Esophagus muscularis mucosa (tissue), 4 donors: Measurements from ENCODE around the gene ANKRD33. TPM values are rescaled to one million over a fixed set of nuclear protein-coding genes. Genes with fewer than 3 reads are reported as not detected.

Source experiments
- DNase-seq: peaks from one replicate; pipeline ENCODE4 v3.0.0-alpha.2; 2017; ENCODE audit errors: extremely low spot score
- H3K27ac ChIP-seq, 4 donors: fragments of 200-600 bp; sonication (generic); replicated peaks in 1 of 4; 1 replicate in 3 of 4; 2 replicates in 1 of 4; pipeline ENCODE4 v1.5.1; 2016 to 2019; ENCODE audit warnings: mild to moderate bottlenecking in 1 of 4
- H3K27me3 ChIP-seq, 4 donors: fragments of 200-600 bp; sonication (generic); one replicate each; pipeline versions ENCODE4 v1.5.1 to v1.6.0; 2016 to 2019
- H3K36me3 ChIP-seq, 4 donors: fragments of 200-600 bp; sonication (generic); one replicate each; pipeline ENCODE4 v1.5.1; 2016 to 2019
- H3K4me1 ChIP-seq, 4 donors: fragments of 200-600 bp; sonication (generic); one replicate each; pipeline ENCODE4 v1.5.1; 2016 to 2019
- H3K4me3 ChIP-seq, 4 donors: fragments of 200-600 bp; sonication (generic); 1 replicate in 2 of 4; 2 replicates in 2 of 4; pipeline ENCODE4 v1.5.1; 2016 to 2019; ENCODE audit warnings: mild to moderate bottlenecking in 4 of 4, moderate library complexity in 1 of 4
- H3K9me3 ChIP-seq, 4 donors: fragments of 200-600 bp; sonication (generic); 1 replicate in 3 of 4; 2 replicates in 1 of 4; pipeline ENCODE4 v1.5.1; 2016 to 2019
- CTCF ChIP-seq, 3 experiments: fragments of 200-600 bp in 2 of 3; fragments of 450-650 bp in 1 of 3; sonication (generic) in 2 of 3; IDR thresholded peaks; one replicate each; pipeline ENCODE4 v1.5.1; 2017 to 2019; ENCODE audit warnings: antibody characterized with exemption in 3 of 3, mild to moderate bottlenecking in 2 of 3, moderate library complexity in 1 of 3
- EP300 ChIP-seq: sonication (generic); formaldehyde crosslinking; IDR thresholded peaks from one replicate; pipeline ENCODE4 v1.6.1; 2017; ENCODE audit warnings: antibody characterized with exemption
- POLR2A ChIP-seq: fragments of 450-650 bp; IDR thresholded peaks from one replicate; pipeline ENCODE4 v1.6.1; 2017; ENCODE audit warnings: antibody characterized with exemption, moderate library complexity, mild to moderate bottlenecking, low read depth
- POLR2AphosphoS5 ChIP-seq, 2 donors: sonication (generic); formaldehyde crosslinking; IDR thresholded peaks; one replicate each; pipeline ENCODE4 v1.6.1; 2017; ENCODE audit warnings: antibody characterized with exemption in 2 of 2
- WGBS: methylation state at CpG from one replicate; pipeline ENCODE4 v1.1.5; 2018; 5-methylcytosine and 5-hydroxymethylcytosine counted together
- intact Hi-C: fragments of 100-400 bp; cut with DNase I; formaldehyde crosslinking; loops from one replicate; pipeline ENCODE4 v1.15.1; 2023
- total RNA-seq, 4 donors: library from RNA; depleted of rRNA; stranded (reverse); fragments of >200 nt; gene quantifications; one replicate each; pipeline versions ENCODE4 v1.1.0 to v1.2.1, GENCODE V29; 2016

The ANKRD33 gene
- total RNA-seq, 4 donors from 2014 or later: not detected

- Histone ChIP-seq H3K36me3 (no peaks in the 10 kb centered on the region), H3K27ac (no peak overlapping the region), H3K9me3 (no peaks in the 10 kb centered on the region), H3K4me3 (no peak overlapping the region), H3K27me3 (peaks cover 0 to 63% (median 7%) of the 10 kb centered on the region in 4 donors), H3K4me1 (peaks cover 11 to 19% (median 16%) of the 10 kb centered on the region in 4 donors)
- TF ChIP-seq POLR2A (no peak), POLR2AphosphoS5 (IDR thresholded peaks at IDR 0.05) (no peak), EP300 (no peak), CTCF (IDR thresholded peaks at IDR 0.05) (no peak)
- 89% methylated on average over 4 of the region's 4 CpGs for WGBS
- intact Hi-C loops: no loop called here
- DNase-seq: no peak
Measured at GRCh38 chr12:51862947-51863346, 25.0 kb upstream of the ANKRD33 start.

- intact Hi-C loops: no loop called here
Measured at GRCh38 chr12:51863363-51863932, 24.5 kb upstream of the ANKRD33 start.

GRCh38 chr12:51863933-51864832 lies 23.7 kb upstream of the ANKRD33 start:
- Histone ChIP-seq H3K4me3 (peak overlapping the region; percentile 35 to 53 (median 44)), H3K9me3 (no peaks in the 10 kb centered on the region), H3K4me1 (peaks cover 19 to 26% (median 23%) of the 10 kb centered on the region in 4 donors), H3K27me3 (peaks cover 0 to 68% (median 13%) of the 10 kb centered on the region in 4 donors), H3K36me3 (no peaks in the 10 kb centered on the region), H3K27ac (no peak overlapping the region)
- intact Hi-C loops: no loop called here
- no peak for TF ChIP-seq CTCF (IDR thresholded peaks at IDR 0.05)
- 23% methylated on average over 17 of the region's 53 CpGs for WGBS
- DNase-seq: no peak

More at GRCh38 chr12:51863363-51863932, 24.5 kb upstream of the ANKRD33 start:
- Histone ChIP-seq H3K27ac (no peak overlapping the region), H3K9me3 (no peaks in the 10 kb centered on the region), H3K36me3 (no peaks in the 10 kb centered on the region), H3K27me3 (peaks cover 0 to 67% (median 7%) of the 10 kb centered on the region in 4 donors), H3K4me1 (peaks cover 12 to 19% (median 16%) of the 10 kb centered on the region in 4 donors), H3K4me3 (peak overlapping the region; percentile 35 to 53 (median 44))
- DNase-seq: no peak
- TF ChIP-seq EP300 (no peak), POLR2A (no peak), POLR2AphosphoS5 (IDR thresholded peaks at IDR 0.05) (no peak), CTCF (IDR thresholded peaks at IDR 0.05) (no peak)
- WGBS: 62% methylated on average over 9 of the region's 17 CpGs

GRCh38 chr12:51864833-51865670 lies 22.9 kb upstream of the ANKRD33 start:
- Histone ChIP-seq H3K27me3 (peaks cover 0 to 68% (median 18%) of the 10 kb centered on the region in 4 donors), H3K36me3 (no peaks in the 10 kb centered on the region), H3K27ac (no peak overlapping the region), H3K4me1 (peaks cover 22 to 34% (median 31%) of the 10 kb centered on the region in 4 donors), H3K4me3 (peak overlapping the region in 2 of 4 donors; percentile 44 to 53), H3K9me3 (no peaks in the 10 kb centered on the region)
- no peak for TF ChIP-seq EP300
- no peak for TF ChIP-seq POLR2AphosphoS5 (IDR thresholded peaks at IDR 0.05)
- no peak for TF ChIP-seq CTCF (IDR thresholded peaks at IDR 0.05)
- no peak for TF ChIP-seq POLR2A
- intact Hi-C loops: no loop called here
- 61% methylated on average over 10 of the region's 12 CpGs for WGBS
- no peak for DNase-seq
